HFFc6 (cell line): ENCODE data around the gene SLC26A5. TPM values are rescaled to one million over a fixed set of nuclear protein-coding genes. Genes with fewer than 3 reads are reported as not detected.

ENCODE experiments used
- DNase-seq: peaks from one replicate; pipeline ENCODE4 v3.0.0-alpha.2; 2018
- H3K27ac Mint-ChIP-seq: 2 replicates; pipeline ENCODE4 v1.8.0; 2020; ENCODE audit warnings: mild to moderate bottlenecking, mixed read lengths
- H3K27me3 Mint-ChIP-seq: 2 replicates; pipeline ENCODE4 v1.8.0; 2021; ENCODE audit warnings: mild to moderate bottlenecking, moderate library complexity, mixed read lengths; ENCODE audit not compliant: insufficient read depth
- H3K36me3 Mint-ChIP-seq: 2 replicates; pipeline ENCODE4 v1.8.0; 2021; ENCODE audit warnings: low read depth, mixed read lengths
- H3K4me1 Mint-ChIP-seq: 2 replicates; pipeline ENCODE4 v1.8.0; 2020; ENCODE audit warnings: low read depth, mixed read lengths
- H3K4me3 Mint-ChIP-seq: 2 replicates; pipeline ENCODE4 v1.8.0; 2020; ENCODE audit warnings: mild to moderate bottlenecking, moderate library complexity, mixed read lengths
- H3K9me3 Mint-ChIP-seq: 2 replicates; pipeline ENCODE4 v1.8.0; 2020; ENCODE audit warnings: mild to moderate bottlenecking, mixed read lengths
- CTCF ChIP-seq: fragments of 200-600 bp; sonication (generic); IDR thresholded peaks from 2 replicates; pipeline ENCODE4 v1.5.0; 2021; ENCODE audit warnings: antibody characterized with exemption, mild to moderate bottlenecking
- total RNA-seq, 6 experiments: library from RNA; stranded (reverse); fragmentation: NEBNext Ultra II Directional; extraction: Animal tissue kit (Norgen Biotek cat#: 25700); gene quantifications; 2 replicates in 1 of 6; 3 replicates in 5 of 6; pipeline ENCODE4 v1.2.3, GENCODE V29; 2021

SLC26A5 gene
- total RNA-seq, 6 experiments from 2014 or later, result not detected

DNA sequence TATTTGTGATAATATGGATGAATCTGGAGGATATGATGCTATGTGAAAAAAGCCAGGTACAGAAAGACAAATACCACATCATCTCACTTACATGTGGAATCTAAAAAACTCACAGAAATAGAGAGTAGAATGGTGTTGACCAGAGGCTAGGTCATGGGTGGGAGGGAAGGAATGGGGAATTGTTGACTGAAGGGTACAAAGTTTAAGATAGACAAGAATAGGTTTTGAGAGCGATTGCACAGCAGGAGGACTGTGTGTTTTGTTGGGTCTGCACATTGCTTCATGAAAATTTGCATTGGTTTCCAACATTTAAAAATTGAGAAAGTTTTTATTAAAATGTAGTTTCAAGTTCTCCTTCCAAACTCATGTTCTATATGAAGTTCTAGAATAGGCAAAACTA, 8.4 kb downstream of the SLC26A5 start:
- H3K27me3 Mint-ChIP-seq, result peaks cover 9% of the 10 kb centered on the region
- no peak overlapping the region for H3K4me3 Mint-ChIP-seq
- no peaks in the 10 kb centered on the region for H3K9me3 Mint-ChIP-seq
- no peaks in the 10 kb centered on the region for H3K36me3 Mint-ChIP-seq
- H3K27ac Mint-ChIP-seq, result no peak overlapping the region
- DNase-seq, result no peak
- TF ChIP-seq CTCF, result no peak
- peaks cover 4% of the 10 kb centered on the region; the same call in 1 of the 2 replicates for H3K4me1 Mint-ChIP-seq

GRCh38 chr7:103432712-103433111, 13.3 kb downstream of the SLC26A5 start:
- Mint-ChIP-seq H3K27ac (no peak overlapping the region), H3K9me3 (no peaks in the 10 kb centered on the region), H3K4me1 (peaks cover 8% of the 10 kb centered on the region; the same call in 1 of the 2 replicates), H3K27me3 (peaks cover 3% of the 10 kb centered on the region; the same call in 1 of the 2 replicates), H3K36me3 (no peaks in the 10 kb centered on the region), H3K4me3 (no peak overlapping the region)
- TF ChIP-seq CTCF, result no peak
- DNase-seq, result no peak

DNA sequence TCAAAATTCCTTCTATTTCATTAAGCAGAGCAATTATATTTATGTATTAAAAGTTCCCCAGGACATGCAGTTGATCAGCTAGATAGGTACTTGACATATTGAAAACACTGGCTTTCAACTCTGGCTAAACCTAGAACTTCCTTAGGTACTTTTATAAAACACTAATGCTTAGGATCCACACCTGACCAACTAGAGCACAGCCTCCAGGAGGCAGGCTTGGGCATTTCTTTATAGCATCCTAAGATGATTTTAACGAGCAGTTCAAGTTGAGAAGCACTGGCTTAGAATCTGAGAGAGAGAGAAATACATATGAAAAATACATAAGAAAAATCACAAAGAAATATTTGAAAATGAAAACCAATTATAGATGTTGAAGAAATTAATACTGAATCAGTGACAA, 20.8 kb downstream of the SLC26A5 start:
- DNase-seq, result no peak
- no peak overlapping the region for H3K4me3 Mint-ChIP-seq

DNA sequence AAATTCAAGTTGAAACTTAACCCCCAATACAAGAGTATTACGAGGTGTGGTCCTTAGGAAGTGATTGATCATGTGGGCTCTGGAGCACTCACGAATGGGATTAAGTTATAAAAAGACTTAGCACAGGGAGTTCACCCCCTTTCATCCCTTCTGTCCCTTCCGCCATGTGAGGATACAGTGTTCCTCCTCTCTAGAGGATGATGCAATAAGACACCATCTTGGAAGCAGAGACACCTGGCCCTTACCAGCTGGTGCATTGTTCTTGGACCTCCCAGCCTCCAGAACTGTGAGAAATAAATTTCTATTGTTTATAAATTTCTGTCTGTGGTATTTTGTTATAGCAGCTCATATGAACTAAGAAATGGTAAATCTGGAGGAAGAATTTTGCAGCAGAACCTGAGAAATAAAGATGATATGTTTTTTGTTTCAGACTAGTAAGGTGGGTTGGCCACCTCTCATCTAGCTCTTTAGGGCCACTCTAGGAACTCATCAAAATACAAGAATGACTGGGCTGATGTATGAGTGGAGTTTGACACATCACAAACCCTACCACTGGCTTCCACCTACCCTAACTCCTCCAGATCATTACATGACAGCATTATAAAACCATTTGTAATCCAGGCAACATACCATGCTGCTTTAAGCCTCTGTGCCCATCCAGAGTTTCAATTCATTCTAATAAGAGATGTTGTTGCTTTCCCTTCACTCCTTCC, 22.4 kb downstream of the SLC26A5 start:
- H3K27me3 Mint-ChIP-seq, result peaks cover 5% of the 10 kb centered on the region

More for the DNA sequence above, 20.8 kb downstream of the SLC26A5 start:
- H3K36me3 Mint-ChIP-seq, result no peaks in the 10 kb centered on the region
- H3K9me3 Mint-ChIP-seq, result no peaks in the 10 kb centered on the region
- no peak overlapping the region for H3K27ac Mint-ChIP-seq
- no peak for TF ChIP-seq CTCF
- H3K4me1 Mint-ChIP-seq, result no peaks in the 10 kb centered on the region
- H3K27me3 Mint-ChIP-seq, result peaks cover 1% of the 10 kb centered on the region

GRCh38 chr7:103420857-103421384, 25.1 kb downstream of the SLC26A5 start:
- Mint-ChIP-seq H3K4me1 (no peaks in the 10 kb centered on the region), H3K4me3 (no peak overlapping the region), H3K27ac (no peak overlapping the region), H3K27me3 (peaks cover 8% of the 10 kb centered on the region), H3K36me3 (no peaks in the 10 kb centered on the region), H3K9me3 (no peaks in the 10 kb centered on the region)
- DNase-seq, result no peak
- TF ChIP-seq CTCF, result no peak

More for the DNA sequence above, 22.4 kb downstream of the SLC26A5 start:
- TF ChIP-seq CTCF, result no peak
- no peak overlapping the region for H3K4me3 Mint-ChIP-seq
- H3K36me3 Mint-ChIP-seq, result no peaks in the 10 kb centered on the region
- H3K9me3 Mint-ChIP-seq, result no peaks in the 10 kb centered on the region
- no peak overlapping the region for H3K27ac Mint-ChIP-seq
- no peaks in the 10 kb centered on the region for H3K4me1 Mint-ChIP-seq
- no peak for DNase-seq
